ENCODE measurements around the gene USF2.

- TF ChIP-seq YY1 (IDR thresholded peaks at IDR 0.05; ENCODE audit: insufficient read depth, insufficient read length) (no peak), SUZ12 (IDR thresholded peaks at IDR 0.05; ENCODE audit: extremely low read depth, insufficient read depth, insufficient read length) (no peak)
These were observed 44.8 kb downstream of the USF2 start for GRCh38 chr19:35313587-35313986.

Data from NT2/D1 (cell line).